KG1 (cell line): Measurements from ENCODE around the gene CCZ1.
"Not testable (repeated sequence)": the region's sequence is repeated elsewhere in the genome, so short reads cannot be mapped to it uniquely, and the experiment has no call there.

ENCODE experiments used
- DNase-seq: peaks from one replicate; lab custom pipeline; 2025; lab: John Stamatoyannopoulos, UW

Gene CCZ1

GRCh38 chr7:5908835-5909234 is 10.3 kb downstream of the CCZ1 start:
- not testable (repeated sequence) for DNase-seq

DNA sequence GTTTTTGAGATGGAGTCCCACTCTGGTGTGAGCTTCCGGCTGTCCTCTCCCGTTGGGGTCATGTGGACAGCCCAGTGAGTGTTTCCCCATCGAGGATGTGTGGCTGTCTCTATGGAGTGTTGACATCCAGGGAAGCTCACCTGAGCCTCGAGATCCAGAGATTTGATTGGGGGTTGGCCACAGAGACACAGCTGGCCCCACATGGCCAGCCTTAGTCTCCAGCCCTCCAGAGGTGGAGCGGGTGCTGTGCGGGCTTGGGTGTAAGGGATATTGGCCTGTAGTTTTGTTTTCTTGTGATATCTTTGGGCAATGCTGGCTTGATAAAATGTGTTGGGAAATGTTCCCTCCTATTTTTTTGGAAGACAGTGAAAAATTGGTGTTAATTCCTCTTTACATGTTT is 18.0 kb downstream of the CCZ1 start:
- DNase-seq, result not testable (repeated sequence)

GRCh38 chr7:5924180-5924579 is 25.6 kb downstream of the CCZ1 start:
- DNase-seq, result not testable (repeated sequence)

GRCh38 chr7:5924630-5925029 is 26.1 kb downstream of the CCZ1 start:
- DNase-seq, result not testable (repeated sequence)

DNA sequence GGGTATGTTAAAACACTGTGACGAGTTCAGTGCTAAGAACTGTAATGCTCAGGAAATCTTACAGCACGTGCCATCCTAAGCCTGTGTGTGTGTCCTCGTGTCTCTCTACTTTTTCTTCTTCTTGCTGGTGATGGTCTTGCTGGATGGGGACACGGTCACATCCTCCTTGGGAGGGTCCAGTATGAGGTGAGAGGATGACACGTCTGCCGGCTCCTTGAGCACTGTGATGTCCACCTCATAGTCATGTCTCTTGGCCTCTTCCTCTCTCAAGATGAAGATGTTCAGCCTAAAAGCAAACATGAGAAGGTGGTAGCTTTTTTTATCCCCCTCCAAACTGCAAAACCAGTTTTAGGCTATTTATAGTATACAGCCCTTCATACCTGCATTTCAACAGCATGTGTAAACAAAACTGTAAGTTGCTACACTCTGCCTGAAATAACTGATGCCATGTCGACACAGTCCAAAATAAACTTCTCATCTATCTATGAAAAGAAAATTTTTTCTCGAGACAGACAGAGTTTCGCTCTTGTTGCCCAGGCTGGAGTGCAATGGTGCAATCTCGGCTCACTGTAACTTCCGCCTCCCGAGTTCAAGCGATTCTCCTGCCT is 27.8 kb downstream of the CCZ1 start:
- not testable (repeated sequence) for DNase-seq

GRCh38 chr7:5930290-5930689 is 31.8 kb downstream of the CCZ1 start:
- not testable (repeated sequence) for DNase-seq

GRCh38 chr7:5931250-5931649 is 32.7 kb downstream of the CCZ1 start:
- DNase-seq, result not testable (repeated sequence)

DNA sequence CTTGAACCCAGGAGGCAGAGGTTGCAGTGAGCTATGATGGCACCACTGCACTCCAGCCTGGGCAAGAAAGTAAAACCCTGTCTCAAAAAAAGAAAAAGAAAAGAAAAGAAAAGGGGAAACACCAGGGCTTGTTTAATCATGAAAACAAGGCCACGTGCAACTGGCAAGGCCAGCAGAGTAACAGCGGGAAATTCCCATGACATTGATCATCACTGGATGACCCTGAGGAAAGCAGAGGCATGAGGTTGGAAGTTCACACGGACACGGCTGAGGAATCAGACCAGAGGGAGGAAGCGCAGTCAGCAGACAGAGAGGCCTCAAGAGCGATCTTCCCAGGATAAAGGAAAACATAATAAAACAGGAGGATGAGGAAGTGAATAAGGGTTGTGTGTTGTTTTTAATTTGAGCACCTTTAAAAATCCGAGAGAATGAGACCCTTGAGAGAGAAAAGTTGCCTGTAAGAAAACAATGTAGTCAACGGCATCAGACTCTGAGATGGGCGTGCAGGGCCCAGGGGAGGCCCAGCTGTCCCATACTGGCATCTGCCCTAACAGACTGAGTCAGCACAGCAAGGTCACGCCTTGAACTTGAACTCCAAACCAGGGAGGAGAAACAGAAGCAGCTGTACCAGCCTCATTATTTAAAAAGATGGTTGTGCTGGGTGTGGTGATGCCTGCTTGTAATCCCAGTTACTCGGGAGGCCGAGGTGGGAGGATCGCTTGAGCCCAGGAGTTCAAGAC is 33.5 kb downstream of the CCZ1 start:
- not testable (repeated sequence) for DNase-seq

DNA sequence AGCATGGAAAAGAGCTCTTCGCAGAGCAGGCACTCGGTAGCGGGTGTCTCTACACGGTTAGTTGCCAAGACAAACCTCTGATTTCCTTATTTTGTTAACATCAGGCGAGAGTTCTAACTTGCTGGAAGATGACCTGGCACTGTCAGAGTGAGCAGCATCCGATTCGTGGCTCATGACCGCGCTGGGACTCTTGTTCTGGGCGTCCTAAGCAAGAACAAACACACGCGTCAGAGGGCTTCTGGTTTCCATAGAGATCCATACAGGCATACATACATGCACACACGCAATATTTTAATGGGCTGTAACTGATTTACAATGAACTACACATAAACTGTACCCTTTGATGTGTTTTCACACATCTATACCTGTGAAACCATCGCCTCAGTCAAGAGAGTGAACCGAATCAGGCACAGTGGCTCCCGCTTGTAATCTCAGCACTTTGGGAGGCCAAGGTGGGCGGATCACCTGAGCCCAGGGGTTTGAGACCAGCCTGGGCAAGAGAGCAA is 36.5 kb downstream of the CCZ1 start:
- DNase-seq, result not testable (repeated sequence)

- DNase-seq, result not testable (repeated sequence)
Observed at GRCh38 chr7:5963205-5963604, 64.7 kb downstream of the CCZ1 start.

DNA sequence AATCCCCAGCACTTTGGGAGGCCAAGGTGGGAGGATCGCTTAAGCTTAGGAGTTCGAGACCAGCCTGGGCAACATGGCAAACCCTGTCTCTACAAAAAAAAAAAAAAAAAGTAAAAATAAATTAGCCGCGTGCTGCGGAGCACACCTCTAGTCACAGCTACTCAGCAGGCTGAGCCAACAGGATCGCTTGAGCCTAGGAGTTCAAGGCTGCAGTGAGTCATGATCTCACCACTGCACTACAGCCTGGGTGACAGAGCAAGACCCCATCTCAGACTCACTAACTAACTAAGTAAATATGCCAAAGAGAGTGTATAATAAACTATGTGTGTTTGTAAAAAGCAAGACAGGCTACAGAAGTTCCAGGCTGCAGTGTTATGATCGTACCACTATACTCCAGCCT is 65.3 kb downstream of the CCZ1 start:
- DNase-seq, result not testable (repeated sequence)

- DNase-seq, result not testable (repeated sequence)
Observed at GRCh38 chr7:5970347-5970911, 71.9 kb downstream of the CCZ1 start, which contains the start of gene RSPH10B. Gene RSPH10B (minus strand): TSS chr7:5970689. CDS start chr7:5967116, 3,573 bp downstream.

- DNase-seq, result not testable (repeated sequence)
Observed at GRCh38 chr7:5973580-5973979, 75.0 kb downstream of the CCZ1 start.
